ENCODE measurements around the gene ATP13A2. TPM values are rescaled to one million over a fixed set of nuclear protein-coding genes. Genes with fewer than 3 reads are reported as not detected.

ATP13A2 gene
- total and polyA plus RNA-seq, 8 donors: 11.1 to 249 (median 24.8) TPM

GRCh38 chr1:16979475-16980327, 32.0 kb downstream of the ATP13A2 start:
- WGBS, 5 donors: 21 to 27% (median 25%) methylated on average over 33 to 44 of the region's 44 CpGs
- intact Hi-C loops (cut with DNase I; ENCODE audit: low total_unique reads): no loop called here
- Histone ChIP-seq H3K27me3 (peaks cover 0 to 28% (median 14%) of the 10 kb centered on the region in 3 donors), H3K9me3 (no peaks in the 10 kb centered on the region), H3K36me3 (peaks cover 0 to under 1% (median 0%) of the 10 kb centered on the region in 4 donors), H3K4me3 (peak overlapping the region; percentile 46 to 60 (median 48)), H3K4me1 (peaks cover 12 to 37% (median 21%) of the 10 kb centered on the region in 4 donors), H3K27ac (peak overlapping the region in 4 of 5 donors; percentile 41 to 83 (median 70))
- TF ChIP-seq POLR2AphosphoS5 (IDR thresholded peaks at IDR 0.05) (no peak), EP300 (IDR thresholded peaks at IDR 0.05) (no peak), POLR2A (IDR thresholded peaks at IDR 0.05) (no peak)
- TF ChIP-seq, protein P1, sequence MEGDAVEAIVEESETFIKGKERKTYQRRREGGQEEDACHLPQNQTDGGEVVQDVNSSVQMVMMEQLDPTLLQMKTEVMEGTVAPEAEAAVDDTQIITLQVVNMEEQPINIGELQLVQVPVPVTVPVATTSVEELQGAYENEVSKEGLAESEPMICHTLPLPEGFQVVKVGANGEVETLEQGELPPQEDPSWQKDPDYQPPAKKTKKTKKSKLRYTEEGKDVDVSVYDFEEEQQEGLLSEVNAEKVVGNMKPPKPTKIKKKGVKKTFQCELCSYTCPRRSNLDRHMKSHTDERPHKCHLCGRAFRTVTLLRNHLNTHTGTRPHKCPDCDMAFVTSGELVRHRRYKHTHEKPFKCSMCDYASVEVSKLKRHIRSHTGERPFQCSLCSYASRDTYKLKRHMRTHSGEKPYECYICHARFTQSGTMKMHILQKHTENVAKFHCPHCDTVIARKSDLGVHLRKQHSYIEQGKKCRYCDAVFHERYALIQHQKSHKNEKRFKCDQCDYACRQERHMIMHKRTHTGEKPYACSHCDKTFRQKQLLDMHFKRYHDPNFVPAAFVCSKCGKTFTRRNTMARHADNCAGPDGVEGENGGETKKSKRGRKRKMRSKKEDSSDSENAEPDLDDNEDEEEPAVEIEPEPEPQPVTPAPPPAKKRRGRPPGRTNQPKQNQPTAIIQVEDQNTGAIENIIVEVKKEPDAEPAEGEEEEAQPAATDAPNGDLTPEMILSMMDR (IDR thresholded peaks at IDR 0.05): no peak
- DNase-seq: peak in 1 of 2 donors; percentile 86

DNA sequence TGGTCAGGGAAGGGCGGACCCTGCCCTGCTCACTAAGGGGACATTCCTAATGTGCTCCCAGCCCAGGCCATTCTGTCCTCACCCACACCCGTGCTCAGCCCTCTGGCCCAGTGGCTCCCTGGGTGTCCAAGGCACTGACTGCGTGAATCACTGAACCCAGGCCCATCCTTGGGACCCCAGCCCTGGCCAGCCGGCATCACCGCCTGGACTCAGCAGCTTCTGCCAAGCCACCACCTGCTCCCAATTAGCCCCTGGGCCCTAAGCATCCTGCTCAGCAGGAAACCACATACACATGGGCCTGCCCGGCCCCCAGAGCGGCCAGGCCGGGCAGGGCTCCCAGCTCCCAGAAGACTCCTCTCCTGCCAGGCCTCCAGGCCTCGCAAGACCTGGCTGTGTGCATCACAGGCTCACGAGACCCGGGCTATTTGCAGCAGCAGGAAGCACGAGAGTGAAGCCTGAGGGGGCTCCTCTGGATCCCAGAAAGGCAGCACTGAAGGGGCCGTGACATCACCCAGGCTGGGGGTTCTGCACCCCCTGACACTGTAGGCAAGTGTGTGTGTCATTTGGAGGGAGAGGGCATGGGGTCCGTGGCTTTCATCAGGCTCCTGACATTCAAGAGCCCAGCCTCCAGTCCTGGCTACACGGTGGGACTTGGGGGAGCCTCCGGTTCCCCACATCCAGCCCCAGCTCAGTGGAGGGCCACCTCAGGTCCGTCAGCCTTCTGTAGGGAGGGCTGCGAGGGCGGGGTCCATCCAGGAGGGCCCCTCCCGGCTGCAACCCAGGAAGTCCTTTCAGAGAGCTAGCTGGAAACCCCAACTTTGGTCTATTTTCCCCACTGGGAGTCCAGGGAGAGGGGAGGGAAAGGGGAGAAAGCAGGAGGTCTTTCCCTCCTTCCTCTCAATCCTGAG, 32.9 kb downstream of the ATP13A2 start:
- WGBS, 5 donors: 65 to 77% (median 66%) methylated on average over 14 to 20 of the region's 20 CpGs
- Histone ChIP-seq H3K36me3 (no peaks in the 10 kb centered on the region), H3K27me3 (peaks cover 0 to 28% (median 14%) of the 10 kb centered on the region in 3 donors), H3K9me3 (no peaks in the 10 kb centered on the region), H3K4me1 (peaks cover 12 to 33% (median 18%) of the 10 kb centered on the region in 4 donors), H3K4me3 (peak overlapping the region; percentile 46 to 60 (median 48)), H3K27ac (peak overlapping the region in 4 of 5 donors; percentile 41 to 83 (median 70))
- DNase-seq: peak in 1 of 2 donors; percentile 86
- TF ChIP-seq, protein P1 (IDR thresholded peaks at IDR 0.05): no peak
- TF ChIP-seq EP300 (IDR thresholded peaks at IDR 0.05) (no peak), POLR2A (IDR thresholded peaks at IDR 0.05) (no peak), POLR2AphosphoS5 (IDR thresholded peaks at IDR 0.05) (no peak)
- intact Hi-C loops (cut with DNase I; ENCODE audit: low total_unique reads): no loop called here

GRCh38 chr1:16978139-16978538, 33.6 kb downstream of the ATP13A2 start:
- H3K27ac ChIP-seq: peak overlapping the region in 2 of 5 donors; percentile 15 to 83
- H3K4me3 ChIP-seq: no peak overlapping the region
- DNase-seq: no peak
- no peaks in the 10 kb centered on the region for H3K36me3 ChIP-seq
- 71 to 88% (median 76%) methylated on average over 4 of the region's 4 CpGs for WGBS, 5 donors
- no peaks in the 10 kb centered on the region for H3K9me3 ChIP-seq
- intact Hi-C loops (cut with DNase I; ENCODE audit: low total_unique reads): no loop called here
- peaks cover 12 to 33% (median 18%) of the 10 kb centered on the region in 4 donors for H3K4me1 ChIP-seq
- TF ChIP-seq EP300 (IDR thresholded peaks at IDR 0.05) (no peak), POLR2A (IDR thresholded peaks at IDR 0.05) (no peak), POLR2AphosphoS5 (IDR thresholded peaks at IDR 0.05) (no peak)
- TF ChIP-seq, protein P1 (IDR thresholded peaks at IDR 0.05): no peak
- H3K27me3 ChIP-seq: peaks cover 0 to 28% (median 14%) of the 10 kb centered on the region in 3 donors

DNA sequence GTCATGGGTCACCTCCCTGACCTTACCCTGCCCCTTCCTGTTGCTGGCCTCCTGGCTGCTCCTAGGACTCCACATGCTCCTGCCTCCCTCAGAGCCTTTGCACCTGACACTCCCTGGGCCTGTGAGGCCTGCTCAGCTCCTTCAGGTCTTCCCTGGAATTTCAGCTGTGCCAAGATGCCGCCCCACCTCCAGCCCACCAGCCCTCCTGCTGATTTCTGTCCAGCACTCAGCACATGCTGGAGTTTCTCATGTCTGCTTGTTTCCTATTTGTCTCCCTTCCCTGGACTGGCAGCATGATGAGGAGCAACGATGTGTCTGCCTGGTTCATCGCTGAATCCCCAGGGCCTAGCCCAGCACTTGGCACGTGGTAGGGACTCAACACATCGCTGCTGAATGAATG, 34.4 kb downstream of the ATP13A2 start:
- TF ChIP-seq EP300 (IDR thresholded peaks at IDR 0.05): no peak
- TF ChIP-seq POLR2AphosphoS5 (IDR thresholded peaks at IDR 0.05): no peak
- no peak for TF ChIP-seq POLR2A (IDR thresholded peaks at IDR 0.05)
- TF ChIP-seq, protein P1 (IDR thresholded peaks at IDR 0.05): no peak
- no peaks in the 10 kb centered on the region for H3K36me3 ChIP-seq
- H3K27me3 ChIP-seq: peaks cover 0 to 28% (median 14%) of the 10 kb centered on the region in 3 donors
- peaks cover 12 to 33% (median 18%) of the 10 kb centered on the region in 4 donors for H3K4me1 ChIP-seq
- no peak overlapping the region for H3K4me3 ChIP-seq
- no peak for DNase-seq
- H3K27ac ChIP-seq: peak overlapping the region in 1 of 5 donors; percentile 83
- no peaks in the 10 kb centered on the region for H3K9me3 ChIP-seq
- WGBS, 5 donors: 89 to 97% (median 93%) methylated on average over 5 of the region's 5 CpGs
- intact Hi-C loops (cut with DNase I; ENCODE audit: low total_unique reads): no loop called here

Measured in stomach (tissue), 9 donors.